Heart left ventricle (tissue), 16 donors: Measurements from ENCODE around the gene EPHA8. TPM values are rescaled to one million over a fixed set of nuclear protein-coding genes. Genes with fewer than 3 reads are reported as not detected.

Source experiments
- ATAC-seq, 4 donors: fragments of 200-7000 bp; cut with Tn5 transposase; one replicate each; pipeline ENCODE4 v1.9.1; 2020 to 2022; ENCODE audit warnings: moderate library complexity in 4 of 4, mild to moderate bottlenecking in 3 of 4, moderate number of reproducible peaks in 1 of 4
- DNase-seq, 5 donors: peaks; one replicate each; pipeline ENCODE4 v3.0.0-alpha.2; 2020
- H3K27ac ChIP-seq, 12 donors: fragments of 200-600 bp; sonication (generic) in 4 of 12; one replicate each; pipeline versions ENCODE4 v1.5.0 to v1.8.0; 2016 to 2022; ENCODE audit warnings: mild to moderate bottlenecking in 2 of 12
- H3K27me3 ChIP-seq, 9 donors: fragments of 200-600 bp; sonication (generic) in 2 of 9; one replicate each; pipeline versions ENCODE4 v1.5.1 to v1.8.0; 2016 to 2022; ENCODE audit warnings: mild to moderate bottlenecking in 3 of 9
- H3K36me3 ChIP-seq, 9 donors: fragments of 200-600 bp; sonication (generic) in 2 of 9; one replicate each; pipeline versions ENCODE4 v1.5.0 to v1.8.0; 2018 to 2022; ENCODE audit warnings: mild to moderate bottlenecking in 2 of 9
- H3K4me1 ChIP-seq, 12 donors: fragments of 200-600 bp; sonication (generic) in 4 of 12; one replicate each; pipeline versions ENCODE4 v1.5.0 to v1.8.0; 2016 to 2022; ENCODE audit warnings: mild to moderate bottlenecking in 3 of 12
- H3K4me3 ChIP-seq, 12 donors: fragments of 200-600 bp; sonication (generic) in 4 of 12; one replicate each; pipeline versions ENCODE4 v1.5.0 to v1.8.0; 2017 to 2022; ENCODE audit warnings: mild to moderate bottlenecking in 9 of 12, moderate library complexity in 4 of 12
- H3K9me3 ChIP-seq, 12 donors: fragments of 200-600 bp; sonication (generic) in 4 of 12; one replicate each; pipeline versions ENCODE4 v1.5.0 to v1.8.0; 2016 to 2022; ENCODE audit warnings: mild to moderate bottlenecking in 1 of 12
- CTCF ChIP-seq, 12 donors: fragments of 200-600 bp; sonication (generic) in 4 of 12; IDR thresholded peaks; one replicate each; pipeline versions ENCODE4 v1.5.0 to v1.8.0; 2018 to 2022; ENCODE audit warnings: antibody characterized with exemption in 12 of 12, mild to moderate bottlenecking in 5 of 12
- POLR2A ChIP-seq, 2 donors: fragments of 450-650 bp; IDR thresholded peaks; one replicate each; pipeline ENCODE4 v1.6.1; 2017; ENCODE audit warnings: antibody characterized with exemption in 2 of 2, mild to moderate bottlenecking in 2 of 2, moderate library complexity in 2 of 2
- WGBS, 4 donors: extraction: QIAGEN DNeasy Blood & Tissue Kit in 2 of 4; methylation state at CpG; one replicate each; pipeline versions ENCODE4 v1.1.5 to v1.1.7; 2013 to 2018; 5-methylcytosine and 5-hydroxymethylcytosine counted together
- intact Hi-C, 10 donors: fragments of 100-400 bp; cut with DNase I; formaldehyde crosslinking; loops; one replicate each; pipeline versions ENCODE4 v1.11.1 to v1.14.2; 2022
- polyA plus RNA-seq, 2 donors: library from polyadenylated mRNA; stranded (reverse); fragments of 200-250 nt; gene quantifications; one replicate each; pipeline ENCODE4 v1.2.3, GENCODE V29; 2013
- total RNA-seq, 9 donors: library from RNA; depleted of rRNA in 2 of 9; stranded (reverse); fragments of >200 nt in 2 of 9; fragmentation: NEBNext Ultra II Directional in 3 of 9; extraction: Animal tissue kit (Norgen Biotek cat#: 25700) in 3 of 9; gene quantifications; one replicate each; pipeline versions ENCODE4 v1.1.0 to v1.2.4, GENCODE V29; 2016 to 2023
- donor health status: ischemic (EF 13 %, LVEDD 7.1; RV severe dilation, severe dysfunction).
- donor health status: healthy with polysubstance abuse.
- donor health status: DM: no; HTN: yes; CAD: no.
- donor health status: DM: no; HTN: no; CAD: no.
- donor health status: ischemic (EF 25% LVEDD 6.9; RV normal size, moderate dysfunction).
- donor health status: ischemic (EF 25% LVEDD 5.7; RV mildly dilated, moderate dysfunction).
- donor health status: healthy.
- donor health status: DM: yes; HTN: yes; CAD: no.
- donor health status: ischemic (EF 35%, LVEDD 5.7; RV mildly dilated, moderate dysfunction).
- donor health status: nonischemic (EF 11% LVEDD 7.7; RV severe dilation, severe dysfunction).
- donor health status: DM: yes; HTN: yes; CAD: no.
- donor health status: PGD.
- donor health status: ischemic (EF 29% LVEDD 5.4; RV normal size, mild dysfunction).
- donor health status: nonischemic (EF 23%, LVEDD 6.1; RV moderate dilation, normal function).

Gene EPHA8
- total and polyA plus RNA-seq, 11 donors, result 0.08 to 0.12 TPM; not detected in 9

- Histone ChIP-seq H3K4me3 (no peak overlapping the region), H3K36me3 (no peaks in the 10 kb centered on the region), H3K27ac (no peak overlapping the region), H3K9me3 (no peaks in the 10 kb centered on the region), H3K4me1 (peaks cover 0 to 7% (median 0%) of the 10 kb centered on the region in 12 donors), H3K27me3 (peaks cover 0 to 77% (median 20%) of the 10 kb centered on the region in 9 donors)
- intact Hi-C loops, result no loop called here
- no peak for TF ChIP-seq POLR2A (IDR thresholded peaks at IDR 0.05)
- no peak for TF ChIP-seq CTCF (IDR thresholded peaks at IDR 0.05)
- DNase-seq (no peak), ATAC-seq (no peak)
- WGBS, 4 donors, result 3 to 7% (median 5%) methylated on average over 31 to 57 of the region's 57 CpGs
Observed at GRCh38 chr1:22563671-22564602, 648 bp downstream of the EPHA8 start.

DNA sequence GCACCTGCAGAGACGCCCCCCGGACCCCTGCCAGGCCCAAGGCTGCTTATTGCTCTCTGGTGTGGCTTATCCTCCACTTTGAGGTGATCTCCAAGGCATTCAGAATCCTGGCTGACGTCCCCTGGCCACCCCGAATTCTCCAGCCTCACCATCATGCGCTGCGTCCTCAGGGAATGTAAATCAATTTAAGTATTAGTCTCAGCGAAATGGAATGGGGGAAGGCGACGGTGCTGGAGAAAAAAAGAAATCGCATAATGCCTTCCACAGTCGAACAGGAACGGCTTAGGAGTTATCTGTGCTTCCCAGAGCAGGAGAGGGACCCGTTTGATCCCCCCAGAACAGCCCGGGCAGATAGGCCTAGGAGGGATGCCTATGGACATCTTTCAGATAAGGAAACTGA is 2.9 kb downstream of the EPHA8 start:
- H3K4me3 ChIP-seq, result no peak overlapping the region
- TF ChIP-seq POLR2A (IDR thresholded peaks at IDR 0.05), result no peak
- no peak for TF ChIP-seq CTCF (IDR thresholded peaks at IDR 0.05)
- H3K4me1 ChIP-seq, result peaks cover 0 to 7% (median 0%) of the 10 kb centered on the region in 12 donors
- intact Hi-C loops, result no loop called here
- peaks cover 0 to 73% (median 18%) of the 10 kb centered on the region in 9 donors for H3K27me3 ChIP-seq
- no peaks in the 10 kb centered on the region for H3K36me3 ChIP-seq
- no peaks in the 10 kb centered on the region for H3K9me3 ChIP-seq
- no peak for ATAC-seq
- no peak for DNase-seq
- WGBS, 4 donors, result 73 to 78% (median 77%) methylated on average over 12 to 14 of the region's 14 CpGs
- no peak overlapping the region for H3K27ac ChIP-seq

- DNase-seq, result no peak
- 39 to 55% (median 44%) methylated on average over 11 to 14 of the region's 14 CpGs for WGBS, 4 donors
- ATAC-seq, result no peak
- Histone ChIP-seq H3K36me3 (no peaks in the 10 kb centered on the region), H3K9me3 (no peaks in the 10 kb centered on the region), H3K4me3 (no peak overlapping the region), H3K4me1 (peaks cover 0 to 7% (median 0%) of the 10 kb centered on the region in 12 donors), H3K27me3 (peaks cover 0 to 67% (median 18%) of the 10 kb centered on the region in 9 donors), H3K27ac (no peak overlapping the region)
- no peak for TF ChIP-seq POLR2A (IDR thresholded peaks at IDR 0.05)
- no peak for TF ChIP-seq CTCF (IDR thresholded peaks at IDR 0.05)
- intact Hi-C loops, result no loop called here
Observed at GRCh38 chr1:22567197-22567596, 3.9 kb downstream of the EPHA8 start.

DNA sequence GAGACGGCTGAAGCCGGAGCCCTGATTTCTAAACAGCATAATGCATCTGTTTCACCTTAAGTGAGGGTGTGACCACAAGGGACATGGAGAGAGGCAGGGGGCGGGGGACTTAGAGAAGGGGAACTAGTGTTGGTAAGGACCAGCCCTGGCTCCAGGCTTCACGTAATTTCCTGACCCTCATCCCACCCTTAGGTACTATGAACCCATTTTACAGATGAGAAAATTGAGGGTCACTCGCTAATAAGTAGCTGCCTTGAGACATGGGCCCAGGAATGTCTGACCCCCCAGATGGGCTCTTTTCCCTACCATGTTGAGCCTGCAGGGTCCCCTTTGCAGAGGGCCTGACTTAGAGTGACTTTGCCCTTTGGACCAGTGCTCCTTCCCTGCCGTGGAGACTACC is 4.7 kb downstream of the EPHA8 start:
- ATAC-seq, result no peak
- no peaks in the 10 kb centered on the region for H3K36me3 ChIP-seq
- 73 to 84% (median 78%) methylated on average over 6 of the region's 6 CpGs for WGBS, 4 donors
- H3K27me3 ChIP-seq, result peaks cover 0 to 67% (median 10%) of the 10 kb centered on the region in 9 donors
- H3K4me3 ChIP-seq, result no peak overlapping the region
- no peaks in the 10 kb centered on the region for H3K9me3 ChIP-seq
- intact Hi-C loops, result no loop called here
- no peak for DNase-seq
- TF ChIP-seq POLR2A (IDR thresholded peaks at IDR 0.05), result no peak
- no peak for TF ChIP-seq CTCF (IDR thresholded peaks at IDR 0.05)
- peaks cover 0 to 5% (median 0%) of the 10 kb centered on the region in 12 donors for H3K4me1 ChIP-seq
- no peak overlapping the region for H3K27ac ChIP-seq
